ENCODE measurements around the gene C19orf85. TPM values are rescaled to one million over a fixed set of nuclear protein-coding genes. Genes with fewer than 3 reads are reported as not detected.

C19orf85 gene
- total RNA-seq, 4 donors from 2014 or later, result not detected

DNA sequence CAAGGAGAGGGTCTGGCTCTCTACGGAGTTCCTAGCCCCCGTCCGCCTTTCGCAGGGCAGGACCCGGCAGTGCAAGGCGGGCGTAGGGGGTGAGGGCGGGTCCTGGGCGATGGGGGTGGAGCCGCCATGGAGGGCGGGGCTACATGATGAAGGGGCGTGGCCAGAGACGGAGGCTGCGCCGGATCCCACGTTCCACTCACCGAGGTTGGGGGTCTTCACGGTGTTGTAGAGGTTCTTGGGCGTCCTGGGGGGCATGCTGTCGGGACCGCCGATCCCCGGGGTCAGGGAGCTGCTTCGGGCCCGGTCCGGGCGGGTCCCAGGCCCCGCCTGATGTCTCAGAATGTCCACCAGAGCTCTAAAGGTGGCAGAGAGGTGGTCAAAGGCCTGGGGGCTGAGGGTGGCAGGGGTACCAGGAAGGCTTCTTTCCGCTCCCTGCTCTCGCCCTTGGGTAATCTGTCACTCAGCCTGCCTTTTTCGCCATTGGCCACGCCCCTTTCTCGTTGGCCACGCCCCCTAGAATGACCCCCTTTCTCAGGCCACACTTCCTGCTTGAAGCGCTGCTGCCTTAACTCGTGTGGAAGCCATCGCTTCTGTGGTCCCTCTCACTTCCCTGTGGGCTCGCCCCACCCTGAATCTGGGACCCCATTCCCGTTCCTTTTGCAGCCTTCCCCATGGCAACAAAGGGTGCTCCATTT lies 24.0 kb downstream of the C19orf85 start:
- no peaks in the 10 kb centered on the region for H3K9me3 ChIP-seq
- no peak for DNase-seq
- no peak for TF ChIP-seq POLR2A (IDR thresholded peaks at IDR 0.05)
- TF ChIP-seq, protein P1, sequence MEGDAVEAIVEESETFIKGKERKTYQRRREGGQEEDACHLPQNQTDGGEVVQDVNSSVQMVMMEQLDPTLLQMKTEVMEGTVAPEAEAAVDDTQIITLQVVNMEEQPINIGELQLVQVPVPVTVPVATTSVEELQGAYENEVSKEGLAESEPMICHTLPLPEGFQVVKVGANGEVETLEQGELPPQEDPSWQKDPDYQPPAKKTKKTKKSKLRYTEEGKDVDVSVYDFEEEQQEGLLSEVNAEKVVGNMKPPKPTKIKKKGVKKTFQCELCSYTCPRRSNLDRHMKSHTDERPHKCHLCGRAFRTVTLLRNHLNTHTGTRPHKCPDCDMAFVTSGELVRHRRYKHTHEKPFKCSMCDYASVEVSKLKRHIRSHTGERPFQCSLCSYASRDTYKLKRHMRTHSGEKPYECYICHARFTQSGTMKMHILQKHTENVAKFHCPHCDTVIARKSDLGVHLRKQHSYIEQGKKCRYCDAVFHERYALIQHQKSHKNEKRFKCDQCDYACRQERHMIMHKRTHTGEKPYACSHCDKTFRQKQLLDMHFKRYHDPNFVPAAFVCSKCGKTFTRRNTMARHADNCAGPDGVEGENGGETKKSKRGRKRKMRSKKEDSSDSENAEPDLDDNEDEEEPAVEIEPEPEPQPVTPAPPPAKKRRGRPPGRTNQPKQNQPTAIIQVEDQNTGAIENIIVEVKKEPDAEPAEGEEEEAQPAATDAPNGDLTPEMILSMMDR (IDR thresholded peaks at IDR 0.05), result no peak
- H3K36me3 ChIP-seq, result no peaks in the 10 kb centered on the region
- H3K27me3 ChIP-seq, result peaks cover 0 to 57% of the 10 kb centered on the region in 2 donors
- H3K4me1 ChIP-seq, result peaks cover 0 to 24% (median 9%) of the 10 kb centered on the region in 4 donors
- no peak overlapping the region for H3K4me3 ChIP-seq
- no peak overlapping the region for H3K27ac ChIP-seq

DNA sequence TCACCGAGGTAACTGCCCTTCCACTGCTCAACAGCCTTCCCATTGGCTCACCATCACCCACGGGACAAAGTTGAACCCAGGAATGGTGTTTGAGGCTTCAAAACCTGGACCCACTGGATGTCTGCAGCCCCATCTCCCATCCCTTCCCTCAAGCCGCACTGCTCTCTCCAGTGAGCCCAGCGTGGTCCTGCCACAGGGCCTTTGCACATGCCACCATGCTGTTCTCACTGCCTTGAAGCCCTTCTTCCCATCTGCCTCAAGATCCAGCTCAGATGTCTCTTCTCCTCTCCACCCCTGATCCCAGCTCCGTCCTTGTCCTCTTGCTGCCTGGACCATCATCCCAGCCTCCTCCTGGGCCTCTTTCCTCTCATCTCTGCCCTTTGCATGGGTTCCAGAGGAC lies 25.5 kb downstream of the C19orf85 start:
- Histone ChIP-seq H3K4me1 (peaks cover 0 to 24% (median 9%) of the 10 kb centered on the region in 4 donors), H3K27ac (no peak overlapping the region), H3K36me3 (no peaks in the 10 kb centered on the region), H3K27me3 (peaks cover 0 to 48% of the 10 kb centered on the region in 2 donors), H3K9me3 (no peaks in the 10 kb centered on the region), H3K4me3 (no peak overlapping the region)
- TF ChIP-seq POLR2A (IDR thresholded peaks at IDR 0.05), result no peak
- TF ChIP-seq, protein P1 (IDR thresholded peaks at IDR 0.05), result no peak
- no peak for DNase-seq

DNA sequence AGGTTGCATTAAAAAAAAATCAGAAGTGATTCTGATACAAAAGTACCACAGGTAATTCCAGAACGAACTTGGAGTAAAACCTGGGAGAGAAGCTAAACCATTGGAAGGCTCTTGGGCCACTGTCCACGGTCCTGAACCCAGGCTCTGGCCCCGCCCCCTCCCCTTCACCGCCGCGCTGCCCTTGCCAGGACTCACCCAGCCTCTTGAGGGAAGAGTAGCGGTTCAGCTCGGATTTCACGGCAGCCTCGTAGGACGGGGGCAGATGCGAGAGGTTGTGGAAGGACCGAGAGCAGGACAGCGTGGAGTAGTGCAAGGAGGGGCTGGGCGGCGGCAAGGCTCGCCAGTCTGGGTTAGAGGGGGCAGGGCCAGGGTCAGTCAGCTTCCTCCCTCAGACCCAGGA lies 27.1 kb downstream of the C19orf85 start:
- no peak overlapping the region for H3K27ac ChIP-seq
- peaks cover 0 to 20% (median 9%) of the 10 kb centered on the region in 4 donors for H3K4me1 ChIP-seq
- peaks cover 0 to 45% of the 10 kb centered on the region in 2 donors for H3K27me3 ChIP-seq
- H3K4me3 ChIP-seq, result no peak overlapping the region
- H3K9me3 ChIP-seq, result no peaks in the 10 kb centered on the region
- no peak for DNase-seq
- TF ChIP-seq POLR2A (IDR thresholded peaks at IDR 0.05), result no peak
- TF ChIP-seq, protein P1 (IDR thresholded peaks at IDR 0.05), result no peak
- H3K36me3 ChIP-seq, result no peaks in the 10 kb centered on the region

DNA sequence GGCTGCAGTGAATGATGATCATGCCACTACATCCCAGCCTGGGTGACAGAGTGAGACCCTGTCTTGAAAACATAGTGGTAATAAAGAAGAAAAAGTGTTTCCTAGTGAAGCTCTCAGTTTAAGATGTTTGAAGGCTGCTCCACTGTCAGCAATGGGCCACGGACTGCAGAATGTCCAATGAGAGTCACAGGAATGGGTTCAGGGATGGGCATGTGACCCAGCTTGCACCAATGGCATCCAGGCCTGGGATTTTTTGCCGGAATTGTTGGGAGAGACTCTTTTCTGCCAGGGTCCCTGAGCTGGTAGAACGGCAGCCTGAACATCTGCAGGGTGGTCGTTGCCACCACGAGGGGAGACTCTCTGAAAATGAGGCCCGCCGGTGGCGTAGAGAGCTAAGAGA lies 27.7 kb downstream of the C19orf85 start:
- TF ChIP-seq, protein P1 (IDR thresholded peaks at IDR 0.05), result no peak
- no peak for TF ChIP-seq POLR2A (IDR thresholded peaks at IDR 0.05)
- Histone ChIP-seq H3K4me1 (peaks cover 0 to 14% (median 6%) of the 10 kb centered on the region in 4 donors), H3K27ac (no peak overlapping the region), H3K4me3 (no peak overlapping the region), H3K9me3 (no peaks in the 10 kb centered on the region), H3K36me3 (no peaks in the 10 kb centered on the region), H3K27me3 (peaks cover 0 to 40% of the 10 kb centered on the region in 2 donors)
- DNase-seq, result no peak

DNA sequence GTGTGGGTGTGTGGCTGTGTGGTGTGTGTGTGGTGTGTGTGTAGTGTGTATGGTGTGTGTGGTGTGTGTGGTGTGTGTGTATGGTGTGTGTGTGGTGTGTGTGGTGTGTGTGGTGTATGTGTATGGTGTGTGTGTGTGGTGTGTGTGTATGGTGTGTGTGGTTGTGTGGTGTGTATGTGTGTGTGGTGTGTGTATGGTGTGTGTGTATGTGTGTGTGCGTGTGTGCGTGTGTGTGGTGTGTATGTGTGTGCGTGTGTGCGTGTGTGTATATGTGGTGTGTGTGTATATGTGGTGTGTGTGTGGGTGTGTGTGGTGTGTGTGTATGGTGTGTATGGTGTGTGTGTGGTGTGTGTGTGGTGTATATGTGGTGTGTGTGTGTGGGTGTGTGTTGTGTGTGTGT lies 29.5 kb downstream of the C19orf85 start:
- H3K27ac ChIP-seq, result no peak overlapping the region
- no peak overlapping the region for H3K4me3 ChIP-seq
- no peaks in the 10 kb centered on the region for H3K4me1 ChIP-seq
- H3K9me3 ChIP-seq, result no peaks in the 10 kb centered on the region
- peaks cover 0 to 22% of the 10 kb centered on the region in 2 donors for H3K27me3 ChIP-seq
- TF ChIP-seq, protein P1 (IDR thresholded peaks at IDR 0.05), result no peak
- no peak for TF ChIP-seq POLR2A (IDR thresholded peaks at IDR 0.05)
- DNase-seq, result no peak
- H3K36me3 ChIP-seq, result no peaks in the 10 kb centered on the region

Data from Peyer's patch (tissue), 4 donors.